Measurements from ENCODE around the gene CREB3L1. TPM values are rescaled to one million over a fixed set of nuclear protein-coding genes. Genes with fewer than 3 reads are reported as not detected.
A peak's percentile ranks its signal among the peaks of the same experiment; 100 is the strongest.

CREB3L1 gene
- total RNA-seq, 8 experiments from 2014 or later, result 0.58 to 8.8 (median 1.8) TPM

GRCh38 chr11:46338988-46339666 lies 61.7 kb downstream of the CREB3L1 start:
- H3K4me1 ChIP-seq (replicated peaks in 1 of 2), result peaks cover 18 to 22% of the 10 kb centered on the region in 2 donors
- no peak overlapping the region for H3K4me3 ChIP-seq
- WGBS, 10 experiments, result 5 to 35% (median 17%) methylated on average over 4 to 9 of the region's 16 CpGs; no CpG with 5 or more reads in 6 of the 10 experiments
- ATAC-seq (replicated peaks in 6 of 8), result peak; percentile 87 to 96 (median 92)
- in situ Hi-C loops (cut with MboI; ENCODE audit: low pct_unique_long_range_greater_than_20kb in 2 of 9, low sequenced_read_pairs in 9 of 9, unreplicated experiment in 9 of 9), result no loop called here
- H3K27ac ChIP-seq, result peak overlapping the region; percentile 4 to 36

GRCh38 chr11:46339816-46340215 lies 62.4 kb downstream of the CREB3L1 start:
- Histone ChIP-seq H3K4me3 (no peak overlapping the region), H3K27ac (peak overlapping the region in 1 of 2 donors; percentile 36), H3K4me1 (replicated peaks in 1 of 2) (peaks cover 18 to 24% of the 10 kb centered on the region in 2 donors)
- 20 to 100% (median 83%) methylated on average over 1 to 2 of the region's 2 CpGs; no CpG with 5 or more reads in 6 of the 10 experiments for WGBS, 10 experiments
- in situ Hi-C loops (cut with MboI; ENCODE audit: low pct_unique_long_range_greater_than_20kb in 2 of 9, low sequenced_read_pairs in 9 of 9, unreplicated experiment in 9 of 9), result no loop called here
- ATAC-seq (replicated peaks in 6 of 8), result peak in 1 of 8 experiments; percentile 25

DNA sequence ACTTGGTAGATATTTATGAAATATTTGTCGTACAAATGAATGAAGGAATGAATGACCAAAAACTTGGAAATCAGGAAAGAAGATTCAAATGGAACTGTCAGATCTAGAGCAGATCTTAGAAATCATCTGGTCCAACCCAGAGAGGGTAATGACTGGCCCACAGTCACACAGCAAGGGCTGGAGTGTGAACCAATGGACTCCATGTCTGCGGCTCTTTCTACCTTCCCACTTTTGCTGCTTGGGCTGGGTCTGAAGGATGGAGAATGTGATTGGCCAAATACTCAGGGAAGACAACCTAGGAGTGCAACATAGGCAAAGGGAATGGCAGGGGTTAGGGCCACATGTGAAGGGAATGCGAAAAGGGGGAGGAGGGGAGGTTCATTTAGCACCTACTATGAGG lies 64.0 kb downstream of the CREB3L1 start:
- Histone ChIP-seq H3K27ac (no peak overlapping the region), H3K4me3 (no peak overlapping the region), H3K4me1 (replicated peaks in 1 of 2) (peaks cover 18 to 29% of the 10 kb centered on the region in 2 donors)
- ATAC-seq (replicated peaks in 6 of 8), result no peak
- in situ Hi-C loops (cut with MboI; ENCODE audit: low pct_unique_long_range_greater_than_20kb in 2 of 9, low sequenced_read_pairs in 9 of 9, unreplicated experiment in 9 of 9), result no loop called here
- 81 to 100% (median 90%) methylated on average over 1 to 3 of the region's 3 CpGs; no CpG with 5 or more reads in 2 of the 10 experiments for WGBS, 10 experiments

GRCh38 chr11:46342239-46342638 lies 64.8 kb downstream of the CREB3L1 start:
- H3K27ac ChIP-seq, result no peak overlapping the region
- WGBS, 10 experiments, result 27 to 66% (median 52%) methylated on average over 1 to 4 of the region's 5 CpGs; no CpG with 5 or more reads in 6 of the 10 experiments
- no peak overlapping the region for H3K4me3 ChIP-seq
- in situ Hi-C loops (cut with MboI; ENCODE audit: low pct_unique_long_range_greater_than_20kb in 2 of 9, low sequenced_read_pairs in 9 of 9, unreplicated experiment in 9 of 9), result no loop called here
- ATAC-seq (replicated peaks in 6 of 8), result no peak
- peaks cover 18 to 34% of the 10 kb centered on the region in 2 donors for H3K4me1 ChIP-seq (replicated peaks in 1 of 2)

DNA sequence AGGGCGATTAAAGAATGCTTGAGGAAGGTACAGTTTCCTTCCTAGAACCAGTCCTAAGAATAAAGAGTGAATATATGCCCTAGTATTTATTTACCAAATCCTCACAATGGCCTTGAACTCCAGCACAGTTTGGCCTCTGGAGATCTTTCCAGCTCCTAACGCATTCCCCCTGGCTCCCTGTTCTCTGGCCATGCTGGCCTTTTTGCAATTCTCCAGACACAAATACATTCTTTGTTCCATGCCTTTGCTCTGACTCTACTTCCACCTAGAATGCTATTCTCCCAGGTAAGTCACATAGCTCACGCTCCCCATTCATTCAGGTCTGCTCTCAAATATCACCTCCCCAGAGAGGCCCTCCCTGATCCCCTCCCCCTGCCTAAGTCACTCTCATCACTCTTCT lies 66.1 kb downstream of the CREB3L1 start:
- Histone ChIP-seq H3K4me1 (replicated peaks in 1 of 2) (peaks cover 17 to 38% of the 10 kb centered on the region in 2 donors), H3K27ac (no peak overlapping the region)

GRCh38 chr11:46345131-46345597 lies 67.7 kb downstream of the CREB3L1 start:
- no peak for ATAC-seq (replicated peaks in 6 of 8)

More for the DNA sequence above, 66.1 kb downstream of the CREB3L1 start:
- H3K4me3 ChIP-seq, result no peak overlapping the region
- 50 to 100% (median 91%) methylated on average over 1 to 3 of the region's 3 CpGs; no CpG with 5 or more reads in 1 of the 10 experiments for WGBS, 10 experiments
- in situ Hi-C loops (cut with MboI; ENCODE audit: low pct_unique_long_range_greater_than_20kb in 2 of 9, low sequenced_read_pairs in 9 of 9, unreplicated experiment in 9 of 9), result no loop called here
- no peak for ATAC-seq (replicated peaks in 6 of 8)

DNA sequence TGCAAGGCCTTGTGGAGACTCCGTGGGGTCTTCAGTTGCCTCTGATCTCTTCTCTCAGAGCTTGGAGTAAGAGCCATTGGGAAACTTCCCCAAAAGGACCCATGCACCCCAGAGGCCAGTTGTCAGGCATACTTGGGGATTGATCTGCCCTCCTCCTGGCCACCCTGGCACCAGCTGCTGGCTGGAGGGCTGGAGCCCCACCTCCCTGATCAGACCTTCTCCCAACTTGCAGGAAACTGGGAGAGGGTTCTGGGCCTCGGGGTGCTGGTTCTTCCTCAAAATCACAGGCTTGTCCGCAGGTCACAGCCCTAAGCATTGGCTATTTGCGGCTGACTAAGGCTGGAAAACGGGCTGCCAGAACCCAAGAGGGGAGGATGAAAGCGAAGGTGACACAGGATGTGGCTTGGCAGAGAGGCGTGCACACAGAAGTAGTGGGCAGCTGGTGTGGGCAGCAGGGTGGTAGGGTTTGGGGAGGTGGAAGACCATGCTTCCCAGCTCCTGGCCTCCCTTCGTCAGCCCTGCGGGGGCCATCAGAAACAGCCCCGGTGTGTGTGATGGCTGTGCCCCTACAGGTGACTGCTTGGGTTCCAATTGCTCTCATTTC lies 68.5 kb downstream of the CREB3L1 start:
- Histone ChIP-seq H3K4me1 (replicated peaks in 1 of 2) (peaks cover 5 to 26% of the 10 kb centered on the region in 2 donors), H3K4me3 (no peak overlapping the region), H3K27ac (no peak overlapping the region)
- no peak for ATAC-seq (replicated peaks in 6 of 8)
- WGBS, 10 experiments, result 40 to 100% (median 87%) methylated on average over 1 to 3 of the region's 10 CpGs; no CpG with 5 or more reads in 4 of the 10 experiments
- in situ Hi-C loops (cut with MboI; ENCODE audit: low pct_unique_long_range_greater_than_20kb in 2 of 9, low sequenced_read_pairs in 9 of 9, unreplicated experiment in 9 of 9), result no loop called here

More at GRCh38 chr11:46345131-46345597, 67.7 kb downstream of the CREB3L1 start:
- in situ Hi-C loops (cut with MboI; ENCODE audit: low pct_unique_long_range_greater_than_20kb in 2 of 9, low sequenced_read_pairs in 9 of 9, unreplicated experiment in 9 of 9), result no loop called here
- 47 to 62% methylated on average over 2 to 15 of the region's 20 CpGs; no CpG with 5 or more reads in 8 of the 10 experiments for WGBS, 10 experiments
- H3K4me3 ChIP-seq, result no peak overlapping the region
- peaks cover 5 to 27% of the 10 kb centered on the region in 2 donors for H3K4me1 ChIP-seq (replicated peaks in 1 of 2)
- H3K27ac ChIP-seq, result no peak overlapping the region

- peak; percentile 87 to 92 (median 88) for ATAC-seq (replicated peaks in 6 of 8)
- H3K27ac ChIP-seq, result no peak within 1 kb of the TSS
- in situ Hi-C loops (cut with MboI; ENCODE audit: low pct_unique_long_range_greater_than_20kb in 2 of 9, low sequenced_read_pairs in 9 of 9, unreplicated experiment in 9 of 9), result no loop called here
- 20 to 70% (median 54%) methylated on average over 1 to 4 of the region's 80 CpGs; no CpG with 5 or more reads in 2 of the 10 experiments for WGBS, 10 experiments
- peaks cover 9 to 29% of the 10 kb centered on the region in 2 donors for H3K4me1 ChIP-seq (replicated peaks in 1 of 2)
- peak within 1 kb of the TSS; percentile 56 to 76 (median 61) for H3K4me3 ChIP-seq
These were observed 69.6 kb downstream of the CREB3L1 start, which contains the start of gene DGKZ for GRCh38 chr11:46346886-46347636. Gene DGKZ (plus strand): TSS chr11:46347463. CDS start chr11:46347660, 197 bp downstream.

DNA sequence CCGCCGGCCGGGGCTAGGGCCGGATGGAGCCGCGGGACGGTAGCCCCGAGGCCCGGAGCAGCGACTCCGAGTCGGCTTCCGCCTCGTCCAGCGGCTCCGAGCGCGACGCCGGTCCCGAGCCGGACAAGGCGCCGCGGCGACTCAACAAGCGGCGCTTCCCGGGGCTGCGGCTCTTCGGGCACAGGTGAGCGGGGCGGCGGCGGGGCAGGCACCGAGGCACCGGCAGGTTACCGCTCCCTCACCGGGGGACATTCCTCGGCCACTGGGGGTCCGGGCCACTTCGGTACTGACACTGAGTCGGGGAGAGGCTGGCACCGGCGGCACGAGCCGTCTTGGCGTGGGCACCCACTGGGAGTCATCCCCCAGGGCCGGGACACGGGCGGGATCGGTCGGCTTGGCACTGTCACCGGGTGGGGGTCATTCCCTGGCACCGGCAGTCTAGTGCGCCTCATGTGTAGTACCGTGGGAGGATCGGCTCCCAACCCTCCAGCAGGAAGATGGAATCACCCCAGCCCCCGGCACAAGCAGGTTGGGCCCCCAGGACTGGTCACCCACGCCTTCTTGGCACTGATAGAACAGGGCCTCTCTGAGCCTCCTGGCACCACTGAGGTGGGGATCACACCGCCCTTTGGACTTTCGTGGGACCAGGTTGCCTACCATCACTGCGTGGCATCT lies 70.3 kb downstream of the CREB3L1 start:
- peak overlapping the region; percentile 56 to 76 (median 61) for H3K4me3 ChIP-seq
- in situ Hi-C loops (cut with MboI; ENCODE audit: low pct_unique_long_range_greater_than_20kb in 2 of 9, low sequenced_read_pairs in 9 of 9, unreplicated experiment in 9 of 9), result no loop called here
- H3K27ac ChIP-seq, result no peak overlapping the region
- peaks cover 10 to 26% of the 10 kb centered on the region in 2 donors for H3K4me1 ChIP-seq (replicated peaks in 1 of 2)
- peak in 6 of 8 experiments; percentile 0 to 10 (median 2) for ATAC-seq (replicated peaks in 6 of 8)
- 0% methylated on average over 2 of the region's 63 CpGs; no CpG with 5 or more reads in 9 of the 10 experiments for WGBS, 10 experiments

DNA sequence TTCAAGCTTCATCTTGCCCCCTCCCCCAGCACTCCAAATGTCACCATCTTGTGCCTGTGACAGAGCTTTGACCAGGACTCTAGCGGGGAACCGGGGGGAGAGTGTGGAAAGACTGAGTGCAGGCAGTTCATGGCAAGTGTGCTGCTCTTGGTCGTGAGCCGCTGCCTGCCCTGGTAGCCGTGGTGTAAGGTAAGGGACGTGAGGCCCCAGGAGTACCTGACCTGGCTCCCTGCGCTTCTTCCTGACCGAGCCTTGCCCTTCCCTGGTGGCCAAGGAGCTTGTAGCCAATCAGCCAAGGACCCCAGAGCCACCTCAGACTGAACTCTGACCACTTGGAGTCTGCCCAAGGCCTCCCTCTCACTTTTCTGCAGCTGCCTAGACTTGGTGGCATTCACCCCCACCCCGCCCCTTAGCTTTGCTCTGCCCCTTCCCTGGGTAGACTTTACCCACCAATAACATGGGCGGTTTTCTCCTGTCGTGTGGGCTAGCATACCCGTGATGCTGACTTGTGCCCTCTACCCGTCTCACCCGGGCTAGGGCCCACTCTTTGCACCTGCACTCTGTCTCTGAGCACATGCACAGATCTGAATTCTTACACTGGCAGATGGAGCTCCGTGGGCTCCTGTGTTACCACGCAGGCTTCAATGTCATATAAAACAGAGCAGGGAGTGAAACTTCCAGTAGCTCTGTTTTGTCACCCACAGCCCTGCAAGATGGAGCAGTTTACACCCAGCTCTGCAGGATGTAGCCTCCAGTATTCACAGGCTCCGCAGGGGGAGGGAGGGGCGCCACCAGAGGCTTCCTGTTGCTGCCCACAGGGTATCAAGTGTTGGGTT lies 71.3 kb downstream of the CREB3L1 start:
- in situ Hi-C loops (cut with MboI; ENCODE audit: low pct_unique_long_range_greater_than_20kb in 2 of 9, low sequenced_read_pairs in 9 of 9, unreplicated experiment in 9 of 9), result no loop called here
- H3K4me3 ChIP-seq, result peak overlapping the region; percentile 56 to 76 (median 61)
- no peak for ATAC-seq (replicated peaks in 6 of 8)
- WGBS, 10 experiments, result 48 to 100% (median 77%) methylated on average over 1 to 7 of the region's 18 CpGs; no CpG with 5 or more reads in 4 of the 10 experiments
- H3K4me1 ChIP-seq (replicated peaks in 1 of 2), result peaks cover 10 to 26% of the 10 kb centered on the region in 2 donors
- no peak overlapping the region for H3K27ac ChIP-seq

- peaks cover 10 to 23% of the 10 kb centered on the region in 2 donors for H3K4me1 ChIP-seq (replicated peaks in 1 of 2)
- 80 to 100% (median 100%) methylated on average over 1 to 3 of the region's 3 CpGs; no CpG with 5 or more reads in 4 of the 10 experiments for WGBS, 10 experiments
- H3K4me3 ChIP-seq, result no peak overlapping the region
- ATAC-seq (replicated peaks in 6 of 8), result no peak
- H3K27ac ChIP-seq, result no peak overlapping the region
- in situ Hi-C loops (cut with MboI; ENCODE audit: low pct_unique_long_range_greater_than_20kb in 2 of 9, low sequenced_read_pairs in 9 of 9, unreplicated experiment in 9 of 9), result no loop called here
These were observed 73.2 kb downstream of the CREB3L1 start for GRCh38 chr11:46350695-46351094.

Measured in motor neuron (in vitro differentiated cells).